ENCODE data around the gene RANBP9.

RANBP9 gene

DNA sequence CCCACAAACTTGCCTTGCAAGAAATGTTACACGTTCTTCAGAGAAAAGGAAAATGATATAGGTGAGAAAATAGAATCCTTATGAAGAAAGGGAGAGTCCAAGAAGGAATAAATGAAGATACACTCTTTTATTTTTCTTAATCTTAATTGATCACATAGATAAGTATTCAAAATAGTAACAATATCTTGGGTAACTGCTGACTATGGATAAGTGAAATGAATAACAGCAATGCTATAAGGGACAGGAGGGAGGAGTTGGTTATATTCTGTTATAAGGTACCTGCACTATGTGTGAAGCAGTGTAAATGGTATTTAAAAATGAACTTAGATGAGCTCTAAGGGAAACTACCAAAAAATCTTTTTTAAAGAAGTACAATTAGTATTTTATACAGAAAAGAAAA is 38.3 kb downstream of the RANBP9 start:
- H3K27me3 ChIP-seq (replicated peaks; ENCODE audit: control insufficient read depth, insufficient read depth, low read length), result no peaks in the 10 kb centered on the region
- no peak for DNase-seq (ENCODE audit: extremely low read depth, insufficient read length)
- TF ChIP-seq, protein P1, sequence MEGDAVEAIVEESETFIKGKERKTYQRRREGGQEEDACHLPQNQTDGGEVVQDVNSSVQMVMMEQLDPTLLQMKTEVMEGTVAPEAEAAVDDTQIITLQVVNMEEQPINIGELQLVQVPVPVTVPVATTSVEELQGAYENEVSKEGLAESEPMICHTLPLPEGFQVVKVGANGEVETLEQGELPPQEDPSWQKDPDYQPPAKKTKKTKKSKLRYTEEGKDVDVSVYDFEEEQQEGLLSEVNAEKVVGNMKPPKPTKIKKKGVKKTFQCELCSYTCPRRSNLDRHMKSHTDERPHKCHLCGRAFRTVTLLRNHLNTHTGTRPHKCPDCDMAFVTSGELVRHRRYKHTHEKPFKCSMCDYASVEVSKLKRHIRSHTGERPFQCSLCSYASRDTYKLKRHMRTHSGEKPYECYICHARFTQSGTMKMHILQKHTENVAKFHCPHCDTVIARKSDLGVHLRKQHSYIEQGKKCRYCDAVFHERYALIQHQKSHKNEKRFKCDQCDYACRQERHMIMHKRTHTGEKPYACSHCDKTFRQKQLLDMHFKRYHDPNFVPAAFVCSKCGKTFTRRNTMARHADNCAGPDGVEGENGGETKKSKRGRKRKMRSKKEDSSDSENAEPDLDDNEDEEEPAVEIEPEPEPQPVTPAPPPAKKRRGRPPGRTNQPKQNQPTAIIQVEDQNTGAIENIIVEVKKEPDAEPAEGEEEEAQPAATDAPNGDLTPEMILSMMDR (IDR thresholded peaks at IDR 0.05; ENCODE audit: insufficient read depth, low read length, poor library complexity, severe bottlenecking), result no peak
- no peaks in the 10 kb centered on the region for H3K36me3 ChIP-seq (ENCODE audit: control insufficient read depth, insufficient read depth, low read length)
- H3K4me3 ChIP-seq (replicated peaks; ENCODE audit: low read depth, low read length), result no peak overlapping the region

DNA sequence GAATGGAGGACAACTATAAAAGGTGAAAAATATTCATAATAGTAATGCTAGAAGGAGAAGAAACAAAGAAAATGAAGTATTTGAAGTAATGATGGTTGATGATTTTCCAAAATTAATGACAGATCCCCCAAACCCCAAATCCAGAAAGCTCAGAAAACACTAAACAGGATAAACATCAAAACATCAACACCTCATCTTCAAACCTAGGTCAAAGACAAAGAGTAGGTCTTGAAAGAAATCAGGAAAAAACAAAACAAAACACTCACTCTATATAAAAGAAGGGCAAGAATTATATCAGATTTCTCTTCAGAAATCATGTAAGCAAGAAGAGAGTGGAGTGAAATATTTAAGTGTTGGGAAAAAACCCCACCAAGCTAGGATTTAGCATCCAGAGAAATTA is 38.7 kb downstream of the RANBP9 start:
- Histone ChIP-seq H3K4me3 (replicated peaks; ENCODE audit: low read depth, low read length) (no peak overlapping the region), H3K36me3 (ENCODE audit: control insufficient read depth, insufficient read depth, low read length) (no peaks in the 10 kb centered on the region), H3K27me3 (replicated peaks; ENCODE audit: control insufficient read depth, insufficient read depth, low read length) (no peaks in the 10 kb centered on the region)
- no peak for DNase-seq (ENCODE audit: extremely low read depth, insufficient read length)
- TF ChIP-seq, protein P1 (IDR thresholded peaks at IDR 0.05; ENCODE audit: insufficient read depth, low read length, poor library complexity, severe bottlenecking), result no peak

DNA sequence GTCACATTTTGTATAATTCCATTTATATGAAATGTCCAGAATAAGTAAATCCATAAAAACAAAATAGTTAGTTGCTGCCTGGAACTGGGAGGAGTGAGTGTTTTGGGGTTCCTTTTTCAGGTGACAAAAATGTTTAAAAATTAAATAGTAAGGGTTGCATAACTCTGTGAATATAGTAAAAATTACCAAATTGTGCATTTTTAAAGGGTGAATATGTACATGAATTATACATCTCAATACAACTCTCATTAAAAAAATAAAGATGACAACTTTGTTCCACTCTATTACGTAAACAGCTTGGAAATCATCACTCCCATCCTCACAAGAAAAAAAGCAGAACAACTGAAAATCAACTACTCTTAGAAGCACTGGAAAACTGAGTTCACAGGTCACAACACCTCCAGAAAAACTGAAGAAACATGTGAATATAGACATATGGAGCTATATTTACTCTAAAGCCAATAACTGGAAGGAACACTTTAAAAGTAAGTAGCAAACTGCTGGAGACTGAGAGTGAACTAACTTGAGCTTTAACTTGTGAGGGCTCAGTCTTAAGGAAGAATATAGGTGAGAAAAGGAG is 40.0 kb downstream of the RANBP9 start:
- DNase-seq (ENCODE audit: extremely low read depth, insufficient read length), result no peak

DNA sequence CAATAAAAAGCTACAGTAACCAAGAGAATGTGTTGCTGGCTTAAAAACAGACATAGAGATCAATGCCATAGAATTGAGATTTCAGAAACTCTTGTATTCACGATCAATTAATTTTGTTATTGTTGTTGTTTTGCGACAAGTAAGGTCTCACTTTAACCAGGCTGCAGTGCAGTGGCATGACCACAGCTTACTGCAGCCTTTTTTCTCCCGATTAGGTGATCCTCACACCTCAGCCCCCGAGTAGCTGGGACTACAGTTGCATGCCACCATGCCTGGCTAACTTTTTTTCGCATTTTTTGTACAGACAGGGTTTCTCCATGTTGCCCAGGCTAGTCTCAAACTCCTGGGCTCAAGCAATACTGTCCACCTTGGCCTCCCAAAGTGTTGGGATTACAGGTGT is 42.2 kb downstream of the RANBP9 start:
- H3K4me3 ChIP-seq (replicated peaks; ENCODE audit: low read depth, low read length), result no peak overlapping the region
- TF ChIP-seq, protein P1 (IDR thresholded peaks at IDR 0.05; ENCODE audit: insufficient read depth, low read length, poor library complexity, severe bottlenecking), result no peak
- no peak for DNase-seq (ENCODE audit: extremely low read depth, insufficient read length)
- no peaks in the 10 kb centered on the region for H3K36me3 ChIP-seq (ENCODE audit: control insufficient read depth, insufficient read depth, low read length)
- no peaks in the 10 kb centered on the region for H3K27me3 ChIP-seq (replicated peaks; ENCODE audit: control insufficient read depth, insufficient read depth, low read length)

More for the DNA sequence above, 40.0 kb downstream of the RANBP9 start:
- H3K4me3 ChIP-seq (replicated peaks; ENCODE audit: low read depth, low read length), result no peak overlapping the region
- no peaks in the 10 kb centered on the region for H3K27me3 ChIP-seq (replicated peaks; ENCODE audit: control insufficient read depth, insufficient read depth, low read length)
- no peaks in the 10 kb centered on the region for H3K36me3 ChIP-seq (ENCODE audit: control insufficient read depth, insufficient read depth, low read length)
- TF ChIP-seq, protein P1 (IDR thresholded peaks at IDR 0.05; ENCODE audit: insufficient read depth, low read length, poor library complexity, severe bottlenecking), result no peak

DNA sequence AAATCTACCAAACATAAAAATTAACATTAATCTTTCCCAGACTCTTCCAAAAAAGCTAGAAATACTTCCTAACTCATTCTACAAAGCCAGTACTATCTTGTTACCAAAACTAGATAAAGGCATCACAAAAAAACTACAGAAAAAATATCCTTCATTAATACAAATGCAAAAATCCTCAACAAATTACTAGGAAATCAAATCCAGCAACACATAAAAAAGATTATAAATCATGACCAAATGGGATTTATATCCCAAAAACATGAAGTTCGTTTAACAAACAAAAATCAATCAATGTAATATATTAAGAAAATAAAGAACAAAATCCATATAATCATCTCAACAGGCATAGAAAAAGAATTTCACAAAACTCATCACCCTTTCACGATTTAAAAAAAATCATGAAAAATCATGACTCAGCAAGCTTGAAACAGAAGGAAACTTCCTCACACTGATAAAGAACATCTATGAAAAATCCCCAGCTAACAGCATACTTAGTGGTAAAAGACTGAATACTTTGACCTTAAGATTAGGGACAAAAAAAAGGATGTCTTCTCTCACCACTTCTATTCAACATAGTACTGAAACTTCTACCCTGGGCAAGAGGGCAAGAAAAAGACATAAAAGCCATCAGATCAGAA is 43.2 kb downstream of the RANBP9 start:
- Histone ChIP-seq H3K27me3 (replicated peaks; ENCODE audit: control insufficient read depth, insufficient read depth, low read length) (no peaks in the 10 kb centered on the region), H3K4me3 (replicated peaks; ENCODE audit: low read depth, low read length) (no peak overlapping the region), H3K36me3 (ENCODE audit: control insufficient read depth, insufficient read depth, low read length) (no peaks in the 10 kb centered on the region)
- DNase-seq (ENCODE audit: extremely low read depth, insufficient read length), result peak; percentile 35
- TF ChIP-seq, protein P1 (IDR thresholded peaks at IDR 0.05; ENCODE audit: insufficient read depth, low read length, poor library complexity, severe bottlenecking), result no peak
